Fibroblast of skin of back (primary cell): ENCODE results near the gene SLC36A1.

ENCODE experiments used
- DNase-seq: peaks from one replicate; pipeline ENCODE4 v3.0.0-alpha.2; 2013

The SLC36A1 gene

GRCh38 chr5:151451626-151452520 lies 4.5 kb downstream of the SLC36A1 start:
- DNase-seq, result peak; percentile 82

- no peak for DNase-seq
These were observed 6.8 kb downstream of the SLC36A1 start for GRCh38 chr5:151454166-151454565.

GRCh38 chr5:151454889-151455288 lies 7.5 kb downstream of the SLC36A1 start:
- no peak for DNase-seq

- DNase-seq, result no peak
These were observed 9.0 kb downstream of the SLC36A1 start for GRCh38 chr5:151456321-151456940.

- DNase-seq, result no peak
These were observed 10.9 kb downstream of the SLC36A1 start for GRCh38 chr5:151458314-151458713.

- DNase-seq, result peak; percentile 84
These were observed 12.4 kb downstream of the SLC36A1 start for GRCh38 chr5:151459680-151460324.

- DNase-seq, result no peak
These were observed 13.9 kb downstream of the SLC36A1 start for GRCh38 chr5:151461312-151461711.

GRCh38 chr5:151463137-151464029 lies 16.0 kb downstream of the SLC36A1 start:
- DNase-seq, result no peak

GRCh38 chr5:151464101-151464500 lies 16.7 kb downstream of the SLC36A1 start:
- no peak for DNase-seq

- DNase-seq, result no peak
These were observed 18.1 kb downstream of the SLC36A1 start for GRCh38 chr5:151465476-151465875.

GRCh38 chr5:151467576-151467975 lies 20.2 kb downstream of the SLC36A1 start:
- no peak for DNase-seq

- DNase-seq, result peak; percentile 69
These were observed 22.0 kb downstream of the SLC36A1 start for GRCh38 chr5:151469386-151469785.

- no peak for DNase-seq
These were observed 22.6 kb downstream of the SLC36A1 start for GRCh38 chr5:151469992-151470391.

GRCh38 chr5:151470439-151470838 lies 23.0 kb downstream of the SLC36A1 start:
- DNase-seq, result peak; percentile 62

- no peak for DNase-seq
These were observed 23.9 kb downstream of the SLC36A1 start for GRCh38 chr5:151471276-151471675.

- no peak for DNase-seq
These were observed 27.4 kb downstream of the SLC36A1 start for GRCh38 chr5:151474799-151475198.

- DNase-seq, result no peak
These were observed 28.0 kb downstream of the SLC36A1 start for GRCh38 chr5:151475388-151475787.

GRCh38 chr5:151476016-151476415 lies 28.6 kb downstream of the SLC36A1 start:
- no peak for DNase-seq

- DNase-seq, result peak; percentile 41
These were observed 29.7 kb downstream of the SLC36A1 start for GRCh38 chr5:151477101-151477500.

- DNase-seq, result peak; percentile 75
These were observed 33.2 kb downstream of the SLC36A1 start for GRCh38 chr5:151480384-151481293.

- DNase-seq, result no peak
These were observed 35.8 kb downstream of the SLC36A1 start for GRCh38 chr5:151483176-151483575.
